Progenitor cell of endocrine pancreas (in vitro differentiated cells): ENCODE measurements around the gene CPNE4. TPM values are rescaled to one million over a fixed set of nuclear protein-coding genes. Genes with fewer than 3 reads are reported as not detected.

Experiments
- DNase-seq: peaks from one replicate; pipeline ENCODE4 v3.0.0; 2021; ENCODE audit warnings: low spot score; ENCODE audit not compliant: unreplicated experiment
- H3K27ac Mint-ChIP-seq: 2 replicates; pipeline ENCODE4 v1.8.0; 2021; ENCODE audit warnings: mild to moderate bottlenecking, moderate library complexity, mixed read lengths
- H3K27me3 Mint-ChIP-seq: 2 replicates; pipeline ENCODE4 v1.8.0; 2021; ENCODE audit warnings: mixed read lengths
- H3K36me3 Mint-ChIP-seq: 2 replicates; pipeline ENCODE4 v1.8.0; 2022; ENCODE audit warnings: mixed read lengths; ENCODE audit not compliant: insufficient read depth
- H3K4me1 Mint-ChIP-seq: 2 replicates; pipeline ENCODE4 v1.8.0; 2021; ENCODE audit warnings: low read depth, mixed read lengths
- H3K4me3 Mint-ChIP-seq: 2 replicates; pipeline ENCODE4 v1.8.0; 2021; ENCODE audit warnings: low read depth, mild to moderate bottlenecking, moderate library complexity, mixed read lengths
- H3K9me3 Mint-ChIP-seq: 2 replicates; pipeline ENCODE4 v1.8.0; 2021; ENCODE audit warnings: low read depth, mixed read lengths
- total RNA-seq: library from RNA; stranded (reverse); gene quantifications from 2 replicates; pipeline ENCODE4 v1.2.1, GENCODE V29; 2021
- TF ChIP-seq, protein P1 (sequence below): fragments of 200-600 bp; sonication (generic); IDR thresholded peaks from one replicate; pipeline ENCODE4 v1.5.0; 2021; ENCODE audit warnings: antibody characterized with exemption, mild to moderate bottlenecking; ENCODE audit not compliant: unreplicated experiment

Gene CPNE4
- total RNA-seq, 1 donor from 2014 or later = 5.5 TPM

DNA sequence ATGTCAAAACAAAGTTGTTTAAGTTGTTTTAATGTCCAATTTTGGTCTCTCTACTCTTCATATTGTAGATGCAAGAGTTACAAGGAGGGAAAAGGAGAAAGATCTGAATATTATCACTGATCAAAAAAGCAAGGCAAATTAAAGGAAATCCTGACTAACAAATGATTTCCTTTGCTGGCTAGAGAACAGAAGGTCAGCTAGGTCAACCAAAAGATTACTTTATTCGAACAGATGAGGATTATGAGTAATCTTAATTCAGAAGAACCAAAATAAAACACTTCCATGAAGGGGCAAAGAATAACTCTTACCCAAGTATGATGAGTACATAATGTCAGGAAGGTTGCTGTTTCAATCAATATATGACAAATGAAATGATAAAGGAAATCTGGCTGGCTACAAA is 33.8 kb downstream of the CPNE4 start:
- H3K4me3 Mint-ChIP-seq = no peak overlapping the region
- H3K4me1 Mint-ChIP-seq = no peaks in the 10 kb centered on the region
- no peak overlapping the region for H3K27ac Mint-ChIP-seq
- no peaks in the 10 kb centered on the region for H3K9me3 Mint-ChIP-seq
- H3K27me3 Mint-ChIP-seq = no peaks in the 10 kb centered on the region
- DNase-seq = no peak
- no peaks in the 10 kb centered on the region for H3K36me3 Mint-ChIP-seq
- TF ChIP-seq, protein P1, sequence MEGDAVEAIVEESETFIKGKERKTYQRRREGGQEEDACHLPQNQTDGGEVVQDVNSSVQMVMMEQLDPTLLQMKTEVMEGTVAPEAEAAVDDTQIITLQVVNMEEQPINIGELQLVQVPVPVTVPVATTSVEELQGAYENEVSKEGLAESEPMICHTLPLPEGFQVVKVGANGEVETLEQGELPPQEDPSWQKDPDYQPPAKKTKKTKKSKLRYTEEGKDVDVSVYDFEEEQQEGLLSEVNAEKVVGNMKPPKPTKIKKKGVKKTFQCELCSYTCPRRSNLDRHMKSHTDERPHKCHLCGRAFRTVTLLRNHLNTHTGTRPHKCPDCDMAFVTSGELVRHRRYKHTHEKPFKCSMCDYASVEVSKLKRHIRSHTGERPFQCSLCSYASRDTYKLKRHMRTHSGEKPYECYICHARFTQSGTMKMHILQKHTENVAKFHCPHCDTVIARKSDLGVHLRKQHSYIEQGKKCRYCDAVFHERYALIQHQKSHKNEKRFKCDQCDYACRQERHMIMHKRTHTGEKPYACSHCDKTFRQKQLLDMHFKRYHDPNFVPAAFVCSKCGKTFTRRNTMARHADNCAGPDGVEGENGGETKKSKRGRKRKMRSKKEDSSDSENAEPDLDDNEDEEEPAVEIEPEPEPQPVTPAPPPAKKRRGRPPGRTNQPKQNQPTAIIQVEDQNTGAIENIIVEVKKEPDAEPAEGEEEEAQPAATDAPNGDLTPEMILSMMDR = no peak

DNA sequence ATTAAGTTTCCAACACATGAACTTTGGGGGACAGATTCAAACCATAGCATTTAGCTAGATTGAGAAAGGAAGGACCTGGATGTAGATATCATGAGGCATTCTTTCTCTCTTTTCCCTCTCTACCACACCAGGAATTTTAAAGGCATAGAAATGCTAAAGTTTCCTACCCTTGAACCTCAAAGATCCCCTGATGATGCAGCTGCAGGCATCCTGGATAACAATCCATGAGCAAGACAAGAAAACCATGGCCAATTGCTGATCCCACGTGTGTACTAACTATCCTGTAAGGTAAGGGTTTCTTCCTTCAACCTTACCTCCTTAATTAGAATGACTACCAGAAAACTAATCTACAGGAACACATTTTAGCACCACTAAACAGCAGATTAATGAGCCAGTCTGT is 36.8 kb downstream of the CPNE4 start:
- Mint-ChIP-seq H3K27me3 (no peaks in the 10 kb centered on the region), H3K4me3 (no peak overlapping the region), H3K9me3 (no peaks in the 10 kb centered on the region), H3K4me1 (no peaks in the 10 kb centered on the region), H3K27ac (no peak overlapping the region), H3K36me3 (no peaks in the 10 kb centered on the region)
- DNase-seq = no peak
- TF ChIP-seq, protein P1 = no peak

DNA sequence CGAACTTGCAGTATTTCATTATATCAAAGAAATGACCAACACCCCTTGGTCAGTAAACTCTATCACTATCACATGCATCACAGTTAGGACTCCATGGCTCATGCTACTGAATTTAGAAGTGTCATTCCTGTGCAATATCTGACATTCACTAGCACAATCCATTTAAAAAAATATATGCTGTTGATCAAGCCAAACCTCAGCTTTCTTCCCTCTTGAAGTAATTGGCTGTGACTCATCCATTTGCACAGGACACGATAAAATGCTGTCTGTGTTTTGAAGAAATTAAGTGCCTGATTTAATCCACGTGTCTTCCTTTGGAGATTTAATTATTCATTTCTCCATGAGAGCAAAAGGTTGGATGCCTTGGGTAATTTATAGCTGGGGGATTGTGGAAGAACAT is 38.9 kb downstream of the CPNE4 start:
- Mint-ChIP-seq H3K27me3 (no peaks in the 10 kb centered on the region), H3K4me3 (no peak overlapping the region), H3K36me3 (no peaks in the 10 kb centered on the region), H3K27ac (no peak overlapping the region), H3K4me1 (no peaks in the 10 kb centered on the region), H3K9me3 (peaks cover 5% of the 10 kb centered on the region)
- TF ChIP-seq, protein P1 = no peak
- DNase-seq = no peak

DNA sequence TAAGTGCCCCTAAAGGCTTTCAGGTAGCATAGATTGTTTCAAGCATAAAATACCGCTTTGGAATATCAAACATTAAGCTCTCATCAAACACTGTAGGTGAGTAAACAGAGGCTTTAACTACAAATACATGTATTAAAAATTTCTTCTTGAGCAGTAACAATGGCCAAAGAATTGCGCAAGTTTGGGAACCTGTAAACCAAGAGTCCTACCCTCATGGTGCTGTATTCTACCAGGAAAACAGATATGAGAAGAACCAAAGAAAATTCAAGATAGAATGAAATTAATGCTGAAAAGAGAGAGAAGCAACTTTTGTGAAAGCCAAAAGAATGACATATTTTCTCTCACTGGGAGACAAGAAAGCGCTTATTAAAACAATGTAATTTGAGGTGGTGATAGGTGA is 45.5 kb downstream of the CPNE4 start:
- Mint-ChIP-seq H3K36me3 (no peaks in the 10 kb centered on the region), H3K9me3 (peaks cover 6% of the 10 kb centered on the region), H3K4me3 (no peak overlapping the region), H3K4me1 (no peaks in the 10 kb centered on the region), H3K27me3 (no peaks in the 10 kb centered on the region), H3K27ac (no peak overlapping the region)
- TF ChIP-seq, protein P1 = no peak
- DNase-seq = no peak

DNA sequence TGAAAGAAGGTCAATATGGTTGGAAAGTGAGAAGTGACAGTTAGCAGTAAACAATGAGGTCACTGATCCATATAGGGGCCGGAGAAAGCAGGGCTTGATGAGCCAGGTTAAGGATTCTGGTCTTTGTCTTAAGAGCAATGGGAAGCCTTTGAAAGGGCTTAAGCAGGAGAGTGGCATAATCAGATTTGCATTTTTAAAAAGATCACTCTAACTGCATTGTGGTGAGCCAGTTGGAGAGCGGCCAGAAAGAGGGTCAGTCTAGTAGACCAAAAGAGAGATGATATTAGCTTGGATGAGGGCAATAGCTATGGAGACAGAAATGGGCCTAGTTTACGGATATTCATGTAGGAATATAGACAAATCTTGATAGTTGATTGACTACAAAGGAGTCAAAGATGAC is 46.6 kb downstream of the CPNE4 start:
- Mint-ChIP-seq H3K4me3 (no peak overlapping the region), H3K9me3 (peaks cover 6% of the 10 kb centered on the region), H3K27ac (no peak overlapping the region), H3K4me1 (no peaks in the 10 kb centered on the region), H3K27me3 (no peaks in the 10 kb centered on the region), H3K36me3 (no peaks in the 10 kb centered on the region)
- TF ChIP-seq, protein P1 = no peak
- DNase-seq = no peak
